ENCODE data around the gene MST1.

Gene MST1

DNA sequence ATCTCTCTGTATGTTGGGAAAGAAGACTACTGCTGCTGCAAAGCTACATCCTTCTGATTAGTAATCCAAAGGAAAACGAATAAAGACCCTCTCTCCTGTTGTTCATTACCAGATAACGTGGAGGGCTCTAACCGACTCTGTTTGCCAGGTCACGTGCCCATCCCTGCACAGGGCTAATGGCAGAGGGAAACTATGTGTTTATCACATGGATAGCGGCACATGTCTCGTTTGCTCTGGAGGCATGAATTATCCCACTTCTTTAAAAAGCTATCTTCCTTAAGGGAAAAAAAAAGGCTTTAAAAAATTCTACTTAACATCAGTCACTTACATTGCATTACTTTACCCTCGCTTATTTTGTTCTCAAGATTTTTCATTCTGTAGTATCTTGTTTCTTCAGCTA, 48.0 kb downstream of the MST1 start (continued):
- TF ChIP-seq, protein P1, sequence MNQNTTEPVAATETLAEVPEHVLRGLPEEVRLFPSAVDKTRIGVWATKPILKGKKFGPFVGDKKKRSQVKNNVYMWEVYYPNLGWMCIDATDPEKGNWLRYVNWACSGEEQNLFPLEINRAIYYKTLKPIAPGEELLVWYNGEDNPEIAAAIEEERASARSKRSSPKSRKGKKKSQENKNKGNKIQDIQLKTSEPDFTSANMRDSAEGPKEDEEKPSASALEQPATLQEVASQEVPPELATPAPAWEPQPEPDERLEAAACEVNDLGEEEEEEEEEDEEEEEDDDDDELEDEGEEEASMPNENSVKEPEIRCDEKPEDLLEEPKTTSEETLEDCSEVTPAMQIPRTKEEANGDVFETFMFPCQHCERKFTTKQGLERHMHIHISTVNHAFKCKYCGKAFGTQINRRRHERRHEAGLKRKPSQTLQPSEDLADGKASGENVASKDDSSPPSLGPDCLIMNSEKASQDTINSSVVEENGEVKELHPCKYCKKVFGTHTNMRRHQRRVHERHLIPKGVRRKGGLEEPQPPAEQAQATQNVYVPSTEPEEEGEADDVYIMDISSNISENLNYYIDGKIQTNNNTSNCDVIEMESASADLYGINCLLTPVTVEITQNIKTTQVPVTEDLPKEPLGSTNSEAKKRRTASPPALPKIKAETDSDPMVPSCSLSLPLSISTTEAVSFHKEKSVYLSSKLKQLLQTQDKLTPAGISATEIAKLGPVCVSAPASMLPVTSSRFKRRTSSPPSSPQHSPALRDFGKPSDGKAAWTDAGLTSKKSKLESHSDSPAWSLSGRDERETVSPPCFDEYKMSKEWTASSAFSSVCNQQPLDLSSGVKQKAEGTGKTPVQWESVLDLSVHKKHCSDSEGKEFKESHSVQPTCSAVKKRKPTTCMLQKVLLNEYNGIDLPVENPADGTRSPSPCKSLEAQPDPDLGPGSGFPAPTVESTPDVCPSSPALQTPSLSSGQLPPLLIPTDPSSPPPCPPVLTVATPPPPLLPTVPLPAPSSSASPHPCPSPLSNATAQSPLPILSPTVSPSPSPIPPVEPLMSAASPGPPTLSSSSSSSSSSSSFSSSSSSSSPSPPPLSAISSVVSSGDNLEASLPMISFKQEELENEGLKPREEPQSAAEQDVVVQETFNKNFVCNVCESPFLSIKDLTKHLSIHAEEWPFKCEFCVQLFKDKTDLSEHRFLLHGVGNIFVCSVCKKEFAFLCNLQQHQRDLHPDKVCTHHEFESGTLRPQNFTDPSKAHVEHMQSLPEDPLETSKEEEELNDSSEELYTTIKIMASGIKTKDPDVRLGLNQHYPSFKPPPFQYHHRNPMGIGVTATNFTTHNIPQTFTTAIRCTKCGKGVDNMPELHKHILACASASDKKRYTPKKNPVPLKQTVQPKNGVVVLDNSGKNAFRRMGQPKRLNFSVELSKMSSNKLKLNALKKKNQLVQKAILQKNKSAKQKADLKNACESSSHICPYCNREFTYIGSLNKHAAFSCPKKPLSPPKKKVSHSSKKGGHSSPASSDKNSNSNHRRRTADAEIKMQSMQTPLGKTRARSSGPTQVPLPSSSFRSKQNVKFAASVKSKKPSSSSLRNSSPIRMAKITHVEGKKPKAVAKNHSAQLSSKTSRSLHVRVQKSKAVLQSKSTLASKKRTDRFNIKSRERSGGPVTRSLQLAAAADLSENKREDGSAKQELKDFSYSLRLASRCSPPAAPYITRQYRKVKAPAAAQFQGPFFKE (tag by site-specific recombination; IDR thresholded peaks at IDR 0.05; ENCODE audit: borderline replicate concordance), result no peak
- TF ChIP-seq ZSCAN4 (tag by site-specific recombination; IDR thresholded peaks at IDR 0.05), result no peak

DNA sequence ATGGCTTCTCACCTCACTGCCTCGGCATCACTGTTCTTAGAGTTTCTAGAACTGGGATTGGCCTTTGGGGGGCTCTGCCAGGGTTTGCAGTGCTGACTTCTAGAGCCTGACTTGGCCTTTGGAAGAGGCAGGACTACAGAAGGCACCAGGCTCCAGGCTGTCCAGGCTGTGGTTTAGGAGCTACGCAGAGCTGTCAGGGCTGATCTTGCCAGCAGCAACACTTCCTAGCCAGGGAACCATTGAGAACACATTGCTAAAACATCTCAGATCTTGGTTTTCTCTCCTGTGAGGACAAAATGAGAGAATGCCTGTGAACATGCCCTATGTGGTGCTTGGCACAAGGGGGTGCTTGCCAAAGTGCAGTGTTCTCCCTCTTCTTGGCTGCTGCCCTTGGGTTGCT, 49.7 kb downstream of the MST1 start:
- CTCF ChIA-PET, result no interaction called here
- H3K4me3 ChIP-seq (ENCODE audit: low read depth, low read length), result no peak overlapping the region
- H3K9me3 ChIP-seq (ENCODE audit: control insufficient read depth, insufficient read depth, low read depth, low read length), result no peaks in the 10 kb centered on the region
- no peak overlapping the region for H3K27ac ChIP-seq (ENCODE audit: extremely low read depth, low read depth, low read length)
- H3K36me3 ChIP-seq (ENCODE audit: control insufficient read depth in 2 of 2, insufficient read depth in 1 of 2, low read length in 2 of 2), result peaks cover 0 to 4% of the 10 kb centered on the region in 2 experiments; a peak in 1 of 3 replicates
- TF ChIP-seq ZNF596 (tag by site-specific recombination; IDR thresholded peaks at IDR 0.05), result no peak
- TF ChIP-seq TCF7L2 (IDR thresholded peaks at IDR 0.05; ENCODE audit: borderline replicate concordance, low read depth, low read length), result no peak
- TF ChIP-seq ZBTB20 (tag by site-specific recombination; IDR thresholded peaks at IDR 0.05), result no peak
- TF ChIP-seq HOXD13 (CRISPR knock-in tag; IDR thresholded peaks at IDR 0.05; ENCODE audit: borderline replicate concordance), result no peak
- TF ChIP-seq ZNF623 (tag by site-specific recombination; IDR thresholded peaks at IDR 0.05), result no peak
- TF ChIP-seq ZBTB21 (tag by site-specific recombination; IDR thresholded peaks at IDR 0.05), result no peak
- no peak for TF ChIP-seq ZIC2 (tag by site-specific recombination; IDR thresholded peaks at IDR 0.05)
- no peak for TF ChIP-seq ZNF311 (tag by site-specific recombination; IDR thresholded peaks at IDR 0.05; ENCODE audit: borderline replicate concordance)
- no peak for TF ChIP-seq ZNF223 (tag by site-specific recombination; IDR thresholded peaks at IDR 0.05)
- no peak for TF ChIP-seq ZNF654 (tag by site-specific recombination; IDR thresholded peaks at IDR 0.05; ENCODE audit: low read depth)
- no peak for TF ChIP-seq ZNF707 (tag by site-specific recombination; IDR thresholded peaks at IDR 0.05)
- TF ChIP-seq TRIM28 (IDR thresholded peaks at IDR 0.05; ENCODE audit: borderline replicate concordance, low read length), result no peak
- TF ChIP-seq ZNF747 (tag by site-specific recombination; IDR thresholded peaks at IDR 0.05), result no peak
- TF ChIP-seq ZNF658 (tag by site-specific recombination; IDR thresholded peaks at IDR 0.05), result no peak
- TF ChIP-seq ZNF341 (tag by site-specific recombination; IDR thresholded peaks at IDR 0.05; ENCODE audit: low read depth), result no peak
- TF ChIP-seq ATF2 (tag by site-specific recombination; IDR thresholded peaks at IDR 0.05; ENCODE audit: low read depth), result no peak
- TF ChIP-seq ZNF610 (tag by site-specific recombination; IDR thresholded peaks at IDR 0.05; ENCODE audit: borderline replicate concordance), result no peak
- H3K4me1 ChIP-seq (ENCODE audit: control insufficient read depth, insufficient read depth, low read length), result no peaks in the 10 kb centered on the region
- POLR2A ChIA-PET, result no interaction called here

All from HEK293 (cell line).